GM21367 (cell line): ENCODE measurements around the gene PCDHGA4.
"Not testable (repeated sequence)": the region's sequence is repeated elsewhere in the genome, so short reads cannot be mapped to it uniquely, and the experiment has no call there.

ENCODE experiments used
- ATAC-seq: cut with Tn5 transposase; IDR thresholded peaks from one replicate; pipeline ENCODE4 v1.9.1; 2021; ENCODE audit not compliant: unreplicated experiment

The PCDHGA4 gene

DNA sequence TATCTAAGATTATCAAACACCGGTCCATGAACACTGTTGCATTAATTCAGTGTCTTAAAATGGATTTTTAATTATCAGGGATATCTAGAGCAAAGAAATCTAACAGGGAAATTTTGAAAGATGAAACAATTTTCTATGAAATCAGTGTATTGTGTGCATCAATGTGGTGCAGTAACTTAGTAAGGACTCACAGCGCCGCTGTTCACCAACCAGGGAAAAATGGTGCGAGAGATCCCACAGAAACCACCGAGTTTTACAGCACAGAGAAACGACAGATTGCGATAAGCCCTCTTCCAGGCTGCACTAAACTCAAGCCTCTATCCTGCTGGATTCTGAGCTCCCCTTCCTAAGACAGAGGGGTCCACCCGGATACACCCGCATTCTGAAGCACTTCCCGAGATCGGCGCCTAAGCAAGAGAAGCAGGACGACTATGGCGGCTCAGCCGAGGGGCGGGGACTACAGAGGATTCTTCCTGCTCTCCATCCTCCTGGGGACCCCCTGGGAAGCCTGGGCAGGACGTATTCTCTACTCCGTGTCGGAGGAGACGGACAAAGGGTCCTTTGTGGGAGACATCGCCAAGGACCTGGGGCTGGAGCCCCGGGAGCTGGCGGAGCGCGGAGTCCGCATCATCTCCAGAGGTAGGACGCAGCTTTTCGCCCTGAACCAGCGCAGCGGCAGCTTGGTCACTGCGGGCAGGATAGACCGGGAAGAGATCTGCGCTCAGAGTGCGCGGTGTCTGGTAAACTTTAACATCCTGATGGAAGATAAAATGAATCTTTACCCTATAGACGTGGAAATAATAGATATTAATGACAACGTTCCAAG is 27.9 kb downstream of the PCDHGA4 start, which contains the start of gene PCDHGA7:
Gene PCDHGA7, plus strand, starts transcription at position 274 of the 826 bp plus-strand sequence. Its CDS starts 158 bp downstream, at position 432.
- no peak for ATAC-seq

DNA sequence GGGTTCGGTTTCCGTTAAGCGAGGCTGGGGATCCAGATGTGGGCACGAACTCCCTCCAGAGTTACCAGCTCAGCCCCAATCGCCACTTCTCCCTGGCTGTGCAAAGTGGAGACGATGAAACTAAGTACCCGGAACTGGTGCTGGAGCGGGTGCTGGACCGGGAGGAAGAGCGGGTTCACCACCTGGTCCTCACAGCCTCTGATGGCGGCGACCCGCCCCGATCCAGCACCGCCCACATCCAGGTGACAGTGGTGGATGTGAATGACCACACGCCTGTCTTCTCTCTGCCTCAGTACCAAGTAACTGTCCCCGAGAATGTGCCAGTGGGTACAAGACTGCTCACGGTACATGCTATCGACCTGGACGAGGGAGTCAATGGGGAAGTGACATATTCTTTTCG is 28.5 kb downstream of the PCDHGA4 start:
- no peak for ATAC-seq

DNA sequence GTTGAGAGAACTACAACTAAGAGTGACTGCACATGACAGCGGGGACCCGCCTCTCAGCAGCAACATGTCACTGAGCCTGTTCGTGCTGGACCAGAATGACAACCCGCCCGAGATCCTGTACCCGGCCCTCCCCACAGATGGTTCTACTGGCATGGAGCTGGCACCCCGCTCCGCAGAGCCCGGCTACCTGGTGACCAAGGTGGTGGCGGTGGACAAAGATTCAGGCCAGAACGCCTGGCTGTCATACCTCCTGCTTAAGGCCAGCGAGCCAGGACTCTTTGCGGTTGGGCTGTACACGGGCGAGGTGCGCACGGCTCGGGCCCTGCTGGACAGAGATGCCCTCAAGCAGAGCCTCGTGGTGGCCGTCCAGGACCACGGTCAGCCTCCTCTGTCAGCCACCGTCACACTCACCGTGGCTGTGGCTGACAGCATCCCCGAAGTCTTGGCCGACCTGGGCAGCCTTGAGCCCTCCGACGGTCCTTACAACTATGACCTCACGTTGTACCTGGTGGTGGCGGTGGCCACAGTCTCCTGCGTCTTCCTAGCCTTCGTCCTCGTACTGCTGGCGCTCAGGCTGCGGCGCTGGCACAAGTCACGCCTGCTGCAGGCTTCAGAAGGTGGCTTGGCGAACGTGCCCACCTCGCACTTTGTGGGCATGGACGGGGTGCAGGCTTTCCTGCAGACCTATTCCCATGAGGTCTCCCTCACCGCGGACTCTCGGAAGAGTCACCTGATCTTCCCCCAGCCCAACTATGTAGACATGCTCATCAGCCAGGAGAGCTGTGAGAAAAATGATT is 29.8 kb downstream of the PCDHGA4 start:
- ATAC-seq = no peak

DNA sequence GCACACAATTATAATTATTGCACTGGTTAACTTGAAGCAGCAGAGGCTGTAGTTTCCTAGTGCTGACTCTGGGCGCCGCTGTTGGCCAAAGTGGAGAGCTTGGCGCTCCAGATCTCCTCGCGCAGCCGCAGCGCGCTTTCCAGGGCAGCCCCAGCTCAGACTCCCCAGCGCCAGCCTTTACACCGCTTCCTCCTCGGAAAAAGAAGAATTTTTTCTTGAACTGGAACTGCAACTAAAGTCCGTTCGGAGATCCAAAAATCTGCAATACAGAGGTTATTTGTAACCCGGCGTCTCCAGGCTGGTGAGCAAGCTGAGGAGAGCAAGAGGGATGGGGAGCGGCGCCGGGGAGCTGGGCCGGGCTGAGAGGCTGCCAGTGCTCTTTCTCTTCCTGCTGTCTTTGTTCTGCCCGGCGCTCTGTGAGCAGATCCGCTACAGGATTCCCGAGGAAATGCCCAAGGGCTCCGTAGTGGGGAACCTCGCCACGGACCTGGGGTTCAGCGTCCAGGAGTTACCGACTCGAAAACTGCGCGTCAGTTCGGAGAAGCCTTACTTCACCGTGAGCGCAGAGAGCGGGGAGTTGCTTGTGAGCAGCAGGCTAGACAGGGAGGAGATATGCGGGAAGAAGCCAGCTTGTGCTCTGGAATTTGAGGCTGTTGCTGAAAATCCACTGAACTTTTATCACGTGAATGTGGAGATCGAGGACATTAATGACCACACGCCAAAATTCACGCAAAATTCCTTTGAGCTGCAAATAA is 32.9 kb downstream of the PCDHGA4 start, which contains the start of gene PCDHGB4:
Gene PCDHGB4, plus strand, starts transcription at position 142 of the 755 bp plus-strand sequence. Its CDS starts 187 bp downstream, at position 329.
- ATAC-seq = not testable (repeated sequence)

DNA sequence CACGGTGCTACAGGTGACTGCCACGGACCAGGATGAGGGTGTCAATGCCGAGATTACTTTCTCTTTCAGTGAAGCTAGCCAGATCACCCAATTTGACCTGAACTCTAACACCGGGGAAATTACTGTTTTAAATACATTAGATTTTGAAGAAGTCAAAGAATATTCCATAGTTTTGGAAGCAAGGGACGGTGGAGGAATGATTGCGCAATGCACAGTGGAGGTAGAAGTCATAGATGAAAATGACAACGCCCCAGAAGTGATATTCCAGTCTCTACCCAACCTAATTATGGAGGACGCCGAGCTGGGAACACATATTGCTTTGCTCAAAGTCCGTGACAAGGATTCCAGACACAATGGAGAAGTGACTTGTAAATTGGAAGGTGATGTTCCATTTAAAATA is 33.8 kb downstream of the PCDHGA4 start:
- ATAC-seq = no peak

DNA sequence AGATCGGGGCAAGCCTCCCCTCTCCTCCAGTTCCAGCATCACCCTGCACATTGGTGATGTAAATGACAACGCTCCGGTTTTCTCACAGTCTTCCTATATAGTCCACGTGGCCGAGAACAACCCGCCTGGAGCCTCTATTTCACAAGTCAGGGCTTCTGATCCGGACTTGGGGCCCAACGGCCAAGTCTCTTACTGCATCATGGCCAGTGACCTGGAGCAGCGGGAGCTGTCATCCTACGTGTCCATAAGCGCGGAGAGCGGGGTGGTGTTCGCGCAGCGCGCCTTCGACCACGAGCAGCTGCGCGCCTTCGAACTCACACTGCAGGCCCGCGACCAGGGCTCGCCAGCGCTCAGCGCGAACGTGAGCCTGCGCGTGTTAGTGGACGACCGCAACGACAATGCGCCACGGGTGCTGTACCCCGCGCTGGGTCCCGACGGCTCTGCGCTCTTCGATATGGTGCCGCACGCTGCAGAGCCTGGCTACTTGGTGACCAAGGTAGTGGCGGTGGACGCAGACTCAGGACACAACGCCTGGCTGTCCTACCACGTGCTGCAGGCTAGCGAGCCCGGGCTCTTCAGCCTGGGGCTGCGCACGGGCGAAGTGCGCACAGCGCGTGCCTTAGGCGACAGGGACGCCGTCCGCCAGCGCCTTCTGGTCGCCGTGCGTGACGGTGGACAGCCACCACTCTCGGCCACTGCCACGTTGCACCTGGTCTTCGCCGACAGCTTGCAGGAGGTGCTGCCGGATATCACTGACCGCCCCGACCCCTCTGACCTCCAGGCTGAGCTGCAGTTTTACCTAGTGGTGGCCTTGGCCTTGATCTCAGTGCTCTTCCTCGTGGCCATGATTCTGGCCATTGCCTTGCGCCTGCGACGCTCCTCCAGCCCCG is 34.6 kb downstream of the PCDHGA4 start:
- no peak for ATAC-seq

DNA sequence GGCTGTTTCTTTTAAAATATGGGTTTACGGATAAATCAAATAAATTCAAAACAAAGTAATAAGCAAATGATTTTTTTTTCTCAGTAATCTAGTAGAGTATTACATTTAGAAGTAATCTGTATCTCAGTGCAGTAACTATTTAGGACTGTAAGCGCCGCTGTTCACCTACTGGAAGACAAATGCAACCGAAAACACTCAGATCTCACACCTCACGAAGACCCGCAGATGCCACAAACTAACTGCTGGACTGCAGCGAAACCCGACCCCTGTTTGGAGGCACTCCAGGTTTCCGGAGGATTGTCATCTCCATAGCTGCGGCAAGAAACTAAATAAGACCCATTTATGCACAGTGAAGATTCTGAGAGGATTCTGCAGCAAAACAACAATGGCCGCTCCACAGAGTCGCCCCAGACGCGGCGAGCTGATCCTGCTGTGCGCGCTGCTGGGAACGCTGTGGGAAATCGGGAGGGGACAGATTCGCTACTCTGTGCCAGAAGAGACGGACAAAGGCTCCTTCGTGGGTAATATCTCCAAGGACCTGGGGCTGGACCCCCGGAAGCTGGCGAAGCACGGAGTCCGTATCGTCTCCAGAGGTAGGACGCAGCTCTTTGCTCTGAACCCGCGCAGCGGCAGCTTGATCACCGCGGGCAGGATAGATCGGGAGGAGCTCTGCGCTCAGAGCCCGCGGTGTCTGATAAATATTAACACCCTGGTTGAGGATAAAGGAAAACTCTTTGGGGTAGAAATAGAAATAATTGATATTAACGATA is 37.8 kb downstream of the PCDHGA4 start, which contains the start of gene PCDHGA8:
Gene PCDHGA8, plus strand, starts transcription at position 205 of the 770 bp plus-strand sequence. Its CDS starts 181 bp downstream, at position 386.
- ATAC-seq = no peak

DNA sequence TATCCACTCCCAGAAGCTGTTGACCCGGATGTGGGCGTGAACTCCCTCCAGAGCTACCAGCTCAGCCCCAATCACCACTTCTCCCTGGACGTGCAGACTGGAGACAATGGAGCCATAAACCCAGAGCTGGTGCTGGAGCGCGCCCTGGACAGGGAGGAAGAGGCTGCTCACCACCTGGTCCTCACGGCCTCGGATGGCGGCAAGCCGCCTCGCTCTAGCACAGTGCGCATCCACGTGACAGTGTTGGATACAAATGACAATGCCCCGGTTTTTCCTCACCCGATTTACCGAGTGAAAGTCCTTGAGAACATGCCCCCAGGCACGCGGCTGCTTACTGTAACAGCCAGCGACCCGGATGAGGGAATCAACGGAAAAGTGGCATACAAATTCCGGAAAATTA is 38.4 kb downstream of the PCDHGA4 start:
- no peak for ATAC-seq

DNA sequence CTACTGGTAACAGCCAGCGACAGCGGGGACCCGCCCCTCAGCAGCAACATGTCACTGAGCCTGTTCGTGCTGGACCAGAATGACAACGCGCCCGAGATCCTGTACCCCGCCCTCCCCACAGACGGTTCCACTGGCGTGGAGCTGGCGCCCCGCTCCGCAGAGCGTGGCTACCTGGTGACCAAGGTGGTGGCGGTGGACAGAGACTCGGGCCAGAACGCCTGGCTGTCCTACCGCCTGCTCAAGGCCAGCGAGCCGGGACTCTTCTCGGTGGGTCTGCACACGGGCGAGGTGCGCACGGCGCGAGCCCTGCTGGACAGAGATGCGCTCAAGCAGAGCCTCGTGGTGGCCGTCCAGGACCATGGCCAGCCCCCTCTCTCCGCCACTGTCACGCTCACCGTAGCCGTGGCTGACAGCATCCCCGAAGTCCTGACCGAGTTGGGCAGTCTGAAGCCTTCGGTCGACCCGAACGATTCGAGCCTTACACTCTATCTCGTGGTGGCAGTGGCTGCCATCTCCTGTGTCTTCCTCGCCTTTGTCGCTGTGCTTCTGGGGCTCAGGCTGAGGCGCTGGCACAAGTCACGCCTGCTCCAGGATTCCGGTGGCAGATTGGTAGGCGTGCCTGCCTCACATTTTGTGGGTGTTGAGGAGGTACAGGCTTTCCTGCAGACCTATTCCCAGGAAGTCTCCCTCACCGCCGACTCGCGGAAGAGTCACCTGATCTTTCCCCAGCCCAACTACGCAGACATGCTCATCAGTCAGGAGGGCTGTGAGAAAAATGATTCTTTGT is 39.8 kb downstream of the PCDHGA4 start:
- ATAC-seq = not testable (repeated sequence)

DNA sequence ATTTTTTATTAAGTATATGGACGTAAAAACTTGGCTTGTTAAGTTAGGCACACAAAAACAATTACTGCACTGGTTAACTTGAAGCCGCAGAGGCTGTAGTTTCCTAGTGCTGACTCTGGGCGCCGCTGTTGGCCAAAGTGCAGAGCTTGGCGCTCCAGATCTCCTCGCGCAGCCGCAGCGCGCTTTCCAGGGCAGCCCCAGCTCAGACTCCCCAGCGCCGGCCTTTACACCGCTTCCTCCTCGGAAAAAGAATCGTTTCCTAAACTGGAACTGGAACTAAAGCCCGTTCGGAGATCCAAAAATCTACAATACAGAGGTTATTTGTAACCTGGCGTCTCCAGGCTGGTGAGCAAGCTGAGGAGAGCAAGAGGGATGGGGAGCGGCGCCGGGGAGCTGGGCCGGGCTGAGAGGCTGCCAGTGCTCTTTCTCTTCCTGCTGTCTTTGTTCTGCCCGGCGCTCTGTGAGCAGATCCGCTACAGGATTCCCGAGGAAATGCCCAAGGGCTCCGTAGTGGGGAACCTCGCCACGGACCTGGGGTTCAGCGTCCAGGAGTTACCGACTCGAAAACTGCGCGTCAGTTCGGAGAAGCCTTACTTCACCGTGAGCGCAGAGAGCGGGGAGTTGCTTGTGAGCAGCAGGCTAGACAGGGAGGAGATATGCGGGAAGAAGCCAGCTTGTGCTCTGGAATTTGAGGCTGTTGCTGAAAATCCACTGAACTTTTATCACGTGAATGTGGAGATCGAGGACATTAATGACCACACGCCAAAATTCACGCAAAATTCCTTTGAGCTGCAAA is 43.1 kb downstream of the PCDHGA4 start, which contains the start of gene PCDHGB5:
Gene PCDHGB5, plus strand, starts transcription at position 192 of the 796 bp plus-strand sequence. Its CDS starts 181 bp downstream, at position 373.
- ATAC-seq = peak; percentile 47

DNA sequence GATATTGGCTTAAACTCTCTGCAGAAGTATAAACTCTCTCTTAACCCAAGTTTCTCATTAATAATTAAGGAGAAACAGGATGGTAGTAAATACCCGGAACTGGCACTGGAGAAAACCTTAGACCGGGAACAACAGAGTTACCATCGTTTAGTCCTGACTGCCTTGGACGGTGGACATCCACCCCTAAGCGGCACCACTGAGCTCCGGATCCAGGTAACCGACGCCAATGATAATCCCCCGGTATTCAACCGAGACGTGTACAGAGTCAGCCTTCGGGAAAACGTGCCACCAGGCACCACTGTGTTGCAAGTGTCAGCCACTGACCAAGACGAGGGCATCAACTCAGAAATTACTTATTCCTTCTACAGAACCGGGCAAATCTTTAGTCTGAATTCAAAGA is 43.8 kb downstream of the PCDHGA4 start:
- no peak for ATAC-seq

DNA sequence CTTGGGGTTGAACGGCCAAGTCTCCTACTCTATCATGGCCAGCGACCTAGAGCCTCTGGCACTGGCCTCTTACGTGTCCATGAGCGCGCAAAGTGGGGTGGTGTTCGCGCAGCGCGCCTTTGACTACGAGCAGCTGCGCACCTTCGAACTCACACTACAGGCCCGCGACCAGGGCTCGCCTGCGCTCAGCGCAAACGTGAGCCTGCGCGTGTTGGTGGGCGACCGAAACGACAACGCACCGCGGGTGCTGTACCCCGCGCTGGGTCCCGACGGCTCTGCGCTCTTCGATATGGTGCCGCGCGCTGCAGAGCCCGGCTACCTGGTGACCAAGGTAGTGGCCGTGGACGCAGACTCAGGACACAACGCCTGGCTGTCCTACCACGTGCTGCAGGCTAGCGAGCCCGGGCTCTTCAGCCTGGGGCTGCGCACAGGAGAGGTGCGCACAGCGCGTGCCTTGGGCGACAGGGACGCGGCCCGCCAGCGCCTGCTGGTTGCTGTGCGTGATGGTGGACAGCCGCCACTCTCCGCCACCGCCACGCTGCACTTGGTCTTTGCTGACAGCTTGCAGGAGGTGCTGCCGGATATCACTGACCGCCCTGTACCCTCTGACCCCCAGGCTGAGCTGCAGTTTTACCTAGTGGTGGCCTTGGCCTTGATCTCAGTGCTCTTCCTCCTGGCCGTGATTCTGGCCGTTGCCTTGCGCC is 44.9 kb downstream of the PCDHGA4 start:
- ATAC-seq = no peak

DNA sequence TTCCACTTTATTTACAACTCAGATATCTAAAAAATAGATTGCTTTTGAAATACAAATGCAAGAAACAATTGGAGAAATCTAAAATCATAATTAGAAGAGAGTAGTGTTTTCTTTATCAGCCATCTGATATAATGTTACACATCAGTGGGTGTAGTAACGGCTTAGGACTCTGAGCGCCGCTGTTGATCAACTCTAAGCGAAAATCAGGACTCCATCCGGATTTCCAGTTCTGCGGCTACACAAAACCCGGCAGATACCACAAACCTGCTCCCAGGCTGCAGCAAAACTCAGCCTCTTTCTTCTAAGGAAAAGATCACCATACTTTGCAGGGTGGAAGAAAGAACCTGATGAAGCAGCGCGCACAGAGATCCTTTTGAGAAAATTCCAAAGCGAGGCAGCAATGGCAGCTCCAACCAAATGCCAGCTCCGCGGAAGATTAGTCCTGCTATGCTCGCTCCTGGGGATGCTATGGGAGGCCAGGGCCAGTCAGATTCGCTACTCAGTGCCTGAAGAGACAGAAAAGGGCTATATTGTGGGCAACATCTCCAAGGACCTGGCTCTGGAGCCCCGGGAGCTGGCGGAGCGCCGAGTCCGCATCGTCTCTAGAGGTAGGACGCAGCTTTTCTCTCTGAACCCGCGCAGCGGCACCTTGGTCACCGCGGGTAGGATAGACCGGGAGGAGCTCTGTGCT is 47.9 kb downstream of the PCDHGA4 start, which contains the start of gene PCDHGA9:
Gene PCDHGA9, plus strand, starts transcription at position 226 of the 691 bp plus-strand sequence. Its CDS starts 175 bp downstream, at position 401.
- ATAC-seq = no peak

DNA sequence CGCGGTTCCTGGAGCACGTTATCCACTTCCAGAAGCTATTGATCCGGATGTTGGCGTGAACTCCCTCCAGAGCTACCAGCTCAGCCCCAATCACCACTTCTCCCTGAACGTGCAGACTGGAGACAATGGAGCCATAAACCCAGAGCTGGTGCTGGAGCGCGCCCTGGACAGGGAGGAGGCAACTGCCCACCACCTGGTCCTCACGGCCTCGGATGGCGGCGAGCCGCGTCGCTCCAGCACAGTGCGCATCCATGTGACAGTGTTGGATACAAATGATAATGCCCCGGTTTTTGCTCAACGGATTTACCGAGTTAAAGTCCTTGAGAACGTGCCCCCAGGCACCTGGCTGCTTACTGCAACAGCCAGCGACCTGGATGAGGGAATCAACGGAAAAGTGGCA is 48.6 kb downstream of the PCDHGA4 start:
- ATAC-seq = no peak
